T-helper 1 cell treated with Interleukin-12 subunit alpha and Interleukin-12 subunit beta and Interleukin-4 antibody, amounts not matched to agents 30 μg/mL and 1 μg/mL, for 36 hours (primary cell): ENCODE results near the gene ARID1A.

Experiments
- H3K27ac Mint-ChIP-seq: one replicate; pipeline ENCODE4 v1.8.0; 2021; ENCODE audit warnings: mild to moderate bottlenecking, mixed read lengths
- H3K27me3 Mint-ChIP-seq: one replicate; pipeline ENCODE4 v1.8.0; 2021; ENCODE audit warnings: low read depth, mixed read lengths
- H3K36me3 Mint-ChIP-seq: one replicate; pipeline ENCODE4 v1.8.0; 2021; ENCODE audit warnings: low read depth, mixed read lengths
- H3K4me1 Mint-ChIP-seq: one replicate; pipeline ENCODE4 v1.8.0; 2021; ENCODE audit warnings: low read depth, mixed read lengths
- H3K4me3 Mint-ChIP-seq: one replicate; pipeline ENCODE4 v1.8.0; 2021; ENCODE audit warnings: mild to moderate bottlenecking, moderate library complexity, mixed read lengths
- H3K9me3 Mint-ChIP-seq: one replicate; pipeline ENCODE4 v1.8.0; 2021; ENCODE audit warnings: mixed read lengths

The ARID1A gene

GRCh38 chr1:26814893-26815292 lies 119.1 kb downstream of the ARID1A start:
- Mint-ChIP-seq H3K4me3 (no peak overlapping the region), H3K9me3 (no peaks in the 10 kb centered on the region), H3K27ac (no peak overlapping the region), H3K36me3 (no peaks in the 10 kb centered on the region), H3K27me3 (no peaks in the 10 kb centered on the region), H3K4me1 (peaks cover 20% of the 10 kb centered on the region)

GRCh38 chr1:26820784-26821269 lies 125.0 kb downstream of the ARID1A start:
- H3K9me3 Mint-ChIP-seq, result no peaks in the 10 kb centered on the region
- no peak overlapping the region for H3K4me3 Mint-ChIP-seq
- H3K27me3 Mint-ChIP-seq, result no peaks in the 10 kb centered on the region
- H3K4me1 Mint-ChIP-seq, result peaks cover 18% of the 10 kb centered on the region
- H3K36me3 Mint-ChIP-seq, result peaks cover 2% of the 10 kb centered on the region
- H3K27ac Mint-ChIP-seq, result peak overlapping the region; percentile 34

DNA sequence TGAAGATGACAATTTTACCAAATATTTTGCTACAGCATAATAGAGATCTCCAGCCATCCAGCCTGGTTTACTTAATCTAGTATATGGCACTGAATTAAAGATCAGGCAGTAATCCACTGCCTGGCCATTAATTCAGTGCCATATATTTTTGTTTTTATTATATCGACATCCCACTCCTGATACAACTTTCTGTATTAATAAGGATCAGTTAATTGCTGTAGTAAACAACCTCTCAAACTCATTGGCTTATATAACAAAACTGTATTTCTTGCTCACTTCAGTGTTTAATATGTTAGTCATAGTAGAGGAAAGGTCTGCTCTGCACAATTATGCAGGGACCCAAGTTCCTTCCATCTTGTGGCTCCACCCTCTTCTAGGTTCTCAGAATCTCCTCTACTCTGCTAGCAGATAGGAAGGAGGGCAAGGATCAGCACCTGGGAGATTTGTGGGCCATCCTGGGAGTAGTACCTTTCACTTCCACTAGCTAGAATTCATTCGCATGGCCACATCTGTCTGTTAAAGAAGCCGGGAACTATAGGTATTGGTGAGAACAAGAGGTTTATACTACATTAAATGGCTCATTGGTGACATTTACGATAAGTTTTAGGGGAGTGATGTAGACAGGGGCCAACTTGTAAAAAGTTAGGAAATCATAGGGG lies 127.1 kb downstream of the ARID1A start:
- peaks cover 10% of the 10 kb centered on the region for H3K36me3 Mint-ChIP-seq
- H3K27ac Mint-ChIP-seq, result peak overlapping the region; percentile 8
- H3K27me3 Mint-ChIP-seq, result no peaks in the 10 kb centered on the region
- peaks cover 29% of the 10 kb centered on the region for H3K4me1 Mint-ChIP-seq
- H3K4me3 Mint-ChIP-seq, result no peak overlapping the region
- no peaks in the 10 kb centered on the region for H3K9me3 Mint-ChIP-seq

- Mint-ChIP-seq H3K36me3 (peaks cover 22% of the 10 kb centered on the region), H3K27ac (no peak overlapping the region), H3K4me1 (peaks cover 46% of the 10 kb centered on the region), H3K27me3 (no peaks in the 10 kb centered on the region), H3K4me3 (no peak overlapping the region), H3K9me3 (no peaks in the 10 kb centered on the region)
Observed at GRCh38 chr1:26824731-26825130, 128.9 kb downstream of the ARID1A start.

GRCh38 chr1:26826261-26827105 lies 130.7 kb downstream of the ARID1A start, which contains the start of gene ZDHHC18:
Gene ZDHHC18, plus strand, starts transcription at chr1:26826688. Its CDS starts 117 bp downstream, at chr1:26826805.
- peak within 1 kb of the TSS; percentile 92 for H3K27ac Mint-ChIP-seq
- H3K4me3 Mint-ChIP-seq, result peak within 1 kb of the TSS; percentile 99
- H3K36me3 Mint-ChIP-seq, result peaks cover 26% of the 10 kb centered on the region
- H3K9me3 Mint-ChIP-seq, result no peaks in the 10 kb centered on the region
- H3K4me1 Mint-ChIP-seq, result peaks cover 48% of the 10 kb centered on the region
- no peaks in the 10 kb centered on the region for H3K27me3 Mint-ChIP-seq

DNA sequence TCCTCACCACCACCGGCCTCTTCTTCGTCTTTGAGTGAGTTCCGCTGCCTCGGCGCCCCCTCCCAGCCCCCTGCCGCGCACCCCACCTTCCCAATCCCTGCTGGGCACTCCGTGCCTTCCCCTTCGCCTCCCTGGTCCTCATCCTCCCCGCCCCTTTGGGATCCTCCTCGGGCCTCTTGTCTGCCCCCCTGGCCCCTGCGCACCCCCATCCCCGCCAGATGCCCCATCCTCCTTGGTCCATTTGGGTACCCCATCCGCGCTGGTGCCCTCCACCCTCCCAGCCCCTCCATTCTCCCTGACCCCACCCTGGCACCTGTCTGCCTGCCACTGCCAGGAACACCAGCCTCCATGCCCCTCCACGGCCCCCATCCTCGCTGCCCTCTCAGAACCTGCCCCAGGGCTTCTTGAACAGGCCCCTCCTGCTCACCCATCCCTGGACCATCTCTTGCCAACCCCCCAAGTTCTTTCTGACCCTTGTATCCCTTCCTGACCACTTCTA lies 131.3 kb downstream of the ARID1A start:
- Mint-ChIP-seq H3K9me3 (no peaks in the 10 kb centered on the region), H3K27me3 (no peaks in the 10 kb centered on the region), H3K36me3 (peaks cover 30% of the 10 kb centered on the region), H3K4me1 (peaks cover 54% of the 10 kb centered on the region), H3K27ac (peak overlapping the region; percentile 92), H3K4me3 (peak overlapping the region; percentile 99)

DNA sequence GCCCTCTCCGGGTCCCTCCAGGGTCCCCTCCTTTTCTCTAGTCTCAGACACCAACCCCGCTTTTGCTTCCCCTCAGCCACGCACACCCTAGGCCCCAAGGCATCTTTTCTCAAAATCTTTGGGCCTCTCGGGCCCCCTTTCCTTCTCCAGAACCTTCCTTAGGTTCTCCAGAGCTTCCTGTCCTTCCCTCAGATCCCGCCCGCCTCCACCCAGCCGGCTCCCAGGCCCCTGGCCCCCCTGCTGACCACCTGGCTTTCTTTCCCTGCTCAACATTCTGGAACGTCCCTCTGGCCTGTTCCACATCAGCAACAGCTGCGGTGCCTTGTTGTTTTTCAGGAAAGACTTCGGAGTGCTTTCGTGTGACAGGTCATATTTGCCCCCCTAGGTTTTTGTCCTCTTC lies 131.8 kb downstream of the ARID1A start:
- peak overlapping the region; percentile 92 for H3K27ac Mint-ChIP-seq
- H3K36me3 Mint-ChIP-seq, result peaks cover 35% of the 10 kb centered on the region
- H3K4me1 Mint-ChIP-seq, result peaks cover 59% of the 10 kb centered on the region
- H3K27me3 Mint-ChIP-seq, result no peaks in the 10 kb centered on the region
- no peaks in the 10 kb centered on the region for H3K9me3 Mint-ChIP-seq
- peak overlapping the region; percentile 99 for H3K4me3 Mint-ChIP-seq

GRCh38 chr1:26828411-26828991 lies 132.7 kb downstream of the ARID1A start:
- no peaks in the 10 kb centered on the region for H3K27me3 Mint-ChIP-seq
- peaks cover 64% of the 10 kb centered on the region for H3K4me1 Mint-ChIP-seq
- H3K9me3 Mint-ChIP-seq, result no peaks in the 10 kb centered on the region
- H3K27ac Mint-ChIP-seq, result peak overlapping the region; percentile 92
- peaks cover 41% of the 10 kb centered on the region for H3K36me3 Mint-ChIP-seq
- peak overlapping the region; percentile 99 for H3K4me3 Mint-ChIP-seq

- H3K36me3 Mint-ChIP-seq, result peaks cover 48% of the 10 kb centered on the region
- peak overlapping the region; percentile 92 for H3K27ac Mint-ChIP-seq
- H3K27me3 Mint-ChIP-seq, result no peaks in the 10 kb centered on the region
- H3K9me3 Mint-ChIP-seq, result no peaks in the 10 kb centered on the region
- H3K4me1 Mint-ChIP-seq, result peaks cover 71% of the 10 kb centered on the region
- H3K4me3 Mint-ChIP-seq, result peak overlapping the region; percentile 99
Observed at GRCh38 chr1:26829184-26829911, 133.5 kb downstream of the ARID1A start.

GRCh38 chr1:26831059-26831458 lies 135.2 kb downstream of the ARID1A start:
- Mint-ChIP-seq H3K9me3 (no peaks in the 10 kb centered on the region), H3K27me3 (no peaks in the 10 kb centered on the region), H3K27ac (peak overlapping the region; percentile 74), H3K4me3 (peak overlapping the region; percentile 1), H3K4me1 (peaks cover 71% of the 10 kb centered on the region), H3K36me3 (peaks cover 57% of the 10 kb centered on the region)
